K562 (cell line): ENCODE measurements around the gene MGAT5. TPM values are rescaled to one million over a fixed set of nuclear protein-coding genes. Genes with fewer than 3 reads are reported as not detected.

Source experiments
- CBFA2T3 ChIP-seq: fragments of 450-650 bp; IDR thresholded peaks from 2 replicates; pipeline ENCODE4 v1.6.1; 2017
- CHD1 ChIP-seq: fragments of 200-600 bp; sonication (generic); IDR thresholded peaks from one replicate; pipeline ENCODE4 v1.6.1; 2012; ENCODE audit warnings: mild to moderate bottlenecking, moderate library complexity, low read length, inconsistent platforms
- DMBX1 ChIP-seq: fragments of 250-450 bp; sonication (Bioruptor Pico); IDR thresholded peaks from 2 replicates; pipeline ENCODE4 v1.8.0; 2022; ENCODE audit warnings: inconsistent platforms, mild to moderate bottlenecking, moderate library complexity, borderline replicate concordance
- DPF2 ChIP-seq: fragments of 450-650 bp; IDR thresholded peaks from 2 replicates; pipeline ENCODE4 v1.6.1; 2016
- EGR1 ChIP-seq: fragments of 450-650 bp; conservative IDR thresholded peaks from 2 replicates; pipeline ENCODE4 v1.6.1; 2017; ENCODE audit warnings: mild to moderate bottlenecking
- FOXK1 ChIP-seq: sonication (generic); formaldehyde crosslinking; IDR thresholded peaks from 2 replicates; pipeline ENCODE4 v1.8.0; 2022; ENCODE audit warnings: missing genetic modification reagents, mild to moderate bottlenecking, borderline replicate concordance
- IRF2 ChIP-seq: sonication (generic); formaldehyde crosslinking; IDR thresholded peaks from 2 replicates; pipeline ENCODE4 v1.8.1; 2022; ENCODE audit warnings: mild to moderate bottlenecking, missing genetic modification reagents
- MCM2 ChIP-seq: fragments of 450-650 bp; IDR thresholded peaks from 2 replicates; pipeline ENCODE4 v1.6.1; 2017; ENCODE audit warnings: low read depth, mild to moderate bottlenecking
- MEIS2 ChIP-seq: fragments of 450-650 bp; IDR thresholded peaks from 2 replicates; pipeline ENCODE4 v1.6.1; 2014; ENCODE audit warnings: mild to moderate bottlenecking; ENCODE audit not compliant: partially characterized antibody
- RCOR1 ChIP-seq, 2 experiments: IDR thresholded peaks; 2 replicates each; pipeline ENCODE4 v1.6.1; 2012; ENCODE audit warnings: low read depth in 2 of 2, low read length in 2 of 2, borderline replicate concordance in 1 of 2, improper control_type of control experiment in 1 of 2
- SRSF1 ChIP-seq: fragments of 200-400 bp; formaldehyde crosslinking; IDR thresholded peaks from 2 replicates; pipeline ENCODE4 v1.6.1; 2017; ENCODE audit warnings: mild to moderate bottlenecking, low read depth, low read length, moderate library complexity
- TARDBP ChIP-seq: fragments of 450-650 bp; IDR thresholded peaks from 2 replicates; pipeline ENCODE4 v1.6.1; 2016
- ZNF184 ChIP-seq: sonication (generic); formaldehyde crosslinking; IDR thresholded peaks from 2 replicates; pipeline ENCODE4 v1.5.0; 2020; ENCODE audit warnings: missing genetic modification reagents
- ZNF24 ChIP-seq: fragments of 450-650 bp; IDR thresholded peaks from 2 replicates; pipeline ENCODE4 v1.6.1; 2016
- ZNF253 ChIP-seq: fragments of 250-450 bp; sonication (Bioruptor Pico); conservative IDR thresholded peaks from 2 replicates; pipeline ENCODE4 v1.6.1; 2021; ENCODE audit warnings: mild to moderate bottlenecking
- polyA plus RNA-seq, 8 experiments: library from polyadenylated mRNA; depleted of rRNA in 4 of 8; stranded (reverse) in 5 of 8; unstranded in 3 of 8; fragments of >200 nt; fragmentation: Nextera tagmentation in 2 of 8; fragmentation: Illumina TruSeq in 1 of 8; extraction: Ambion mirVana in 2 of 8; extraction: Trizol in 1 of 8; gene quantifications; 2 replicates each; pipeline versions ENCODE4 v1.2.1 to v1.2.3, GENCODE V29; 2011 to 2014; ENCODE audit warnings: inconsistent platforms in 1 of 8, missing spikeins in 1 of 8
- total RNA-seq, 7 experiments: library from RNA; depleted of rRNA in 6 of 7; stranded (reverse); fragments of >200 nt in 6 of 7; fragmentation: Illumina TruSeq in 2 of 7; extraction: Trizol in 2 of 7; gene quantifications; 2 replicates each; pipeline versions ENCODE4 v1.2.1 to v1.2.3, GENCODE V29; 2011 to 2021; ENCODE audit warnings: low replicate concordance in 1 of 7
- TF ChIP-seq, protein P1 (sequence below): fragments of 250-450 bp; sonication (Bioruptor Pico); IDR thresholded peaks from 2 replicates; pipeline ENCODE4 v1.4.0; 2020
- TF ChIP-seq, protein P2 (sequence below): sonication (generic); formaldehyde crosslinking; IDR thresholded peaks from 2 replicates; pipeline ENCODE4 v1.9.0; 2022; ENCODE audit warnings: mild to moderate bottlenecking, missing genetic modification reagents
- TF ChIP-seq, protein P3 (sequence below), 2 experiments: fragments of 450-650 bp; IDR thresholded peaks; 2 replicates each; pipeline ENCODE4 v1.6.1; 2018; ENCODE audit warnings: mild to moderate bottlenecking in 2 of 2, low read depth in 1 of 2; ENCODE audit not compliant: partially characterized antibody in 2 of 2
- TF ChIP-seq, protein P4 (sequence below): sonication (generic); formaldehyde crosslinking; IDR thresholded peaks from 2 replicates; pipeline ENCODE4 v1.8.0; 2022; ENCODE audit warnings: missing genetic modification reagents, mild to moderate bottlenecking, moderate library complexity, borderline replicate concordance

Gene MGAT5
- total and polyA plus RNA-seq, 9 of the 15 experiments (the other 6 are each of a cell fraction or from before 2014, with no cell fraction given) = 1.6 to 18.6 (median 11.1) TPM

DNA sequence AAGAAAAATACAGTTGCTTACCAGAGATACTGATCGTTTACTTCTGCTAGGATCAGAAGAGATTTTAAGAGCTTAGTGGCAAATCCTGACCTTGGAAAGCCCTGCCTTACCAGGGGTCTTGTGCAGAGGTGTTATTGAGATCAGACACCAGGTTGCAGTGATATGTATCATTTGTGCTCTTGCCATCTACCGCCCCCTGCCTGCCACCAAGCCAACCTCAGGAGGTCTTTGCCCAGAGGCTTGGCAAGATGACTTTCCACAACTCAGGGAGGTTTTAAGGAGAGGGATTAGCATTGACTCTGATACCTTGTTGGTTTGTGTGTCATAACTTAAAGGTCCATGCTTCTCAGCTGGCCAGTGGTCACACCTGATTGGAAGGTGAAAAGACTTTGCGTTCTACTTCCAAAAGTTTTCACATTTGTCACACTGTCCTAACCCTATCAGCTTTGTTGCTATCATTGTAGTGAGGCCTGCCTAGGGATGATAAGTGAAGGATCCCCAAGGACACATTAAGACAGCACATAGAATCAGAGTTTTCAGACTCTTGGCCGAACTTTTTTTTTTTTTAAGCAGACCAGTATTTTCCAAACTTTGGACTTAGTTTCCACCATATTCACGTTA lies 46.2 kb upstream of the MGAT5 start (continued):
- TF ChIP-seq, protein P1, sequence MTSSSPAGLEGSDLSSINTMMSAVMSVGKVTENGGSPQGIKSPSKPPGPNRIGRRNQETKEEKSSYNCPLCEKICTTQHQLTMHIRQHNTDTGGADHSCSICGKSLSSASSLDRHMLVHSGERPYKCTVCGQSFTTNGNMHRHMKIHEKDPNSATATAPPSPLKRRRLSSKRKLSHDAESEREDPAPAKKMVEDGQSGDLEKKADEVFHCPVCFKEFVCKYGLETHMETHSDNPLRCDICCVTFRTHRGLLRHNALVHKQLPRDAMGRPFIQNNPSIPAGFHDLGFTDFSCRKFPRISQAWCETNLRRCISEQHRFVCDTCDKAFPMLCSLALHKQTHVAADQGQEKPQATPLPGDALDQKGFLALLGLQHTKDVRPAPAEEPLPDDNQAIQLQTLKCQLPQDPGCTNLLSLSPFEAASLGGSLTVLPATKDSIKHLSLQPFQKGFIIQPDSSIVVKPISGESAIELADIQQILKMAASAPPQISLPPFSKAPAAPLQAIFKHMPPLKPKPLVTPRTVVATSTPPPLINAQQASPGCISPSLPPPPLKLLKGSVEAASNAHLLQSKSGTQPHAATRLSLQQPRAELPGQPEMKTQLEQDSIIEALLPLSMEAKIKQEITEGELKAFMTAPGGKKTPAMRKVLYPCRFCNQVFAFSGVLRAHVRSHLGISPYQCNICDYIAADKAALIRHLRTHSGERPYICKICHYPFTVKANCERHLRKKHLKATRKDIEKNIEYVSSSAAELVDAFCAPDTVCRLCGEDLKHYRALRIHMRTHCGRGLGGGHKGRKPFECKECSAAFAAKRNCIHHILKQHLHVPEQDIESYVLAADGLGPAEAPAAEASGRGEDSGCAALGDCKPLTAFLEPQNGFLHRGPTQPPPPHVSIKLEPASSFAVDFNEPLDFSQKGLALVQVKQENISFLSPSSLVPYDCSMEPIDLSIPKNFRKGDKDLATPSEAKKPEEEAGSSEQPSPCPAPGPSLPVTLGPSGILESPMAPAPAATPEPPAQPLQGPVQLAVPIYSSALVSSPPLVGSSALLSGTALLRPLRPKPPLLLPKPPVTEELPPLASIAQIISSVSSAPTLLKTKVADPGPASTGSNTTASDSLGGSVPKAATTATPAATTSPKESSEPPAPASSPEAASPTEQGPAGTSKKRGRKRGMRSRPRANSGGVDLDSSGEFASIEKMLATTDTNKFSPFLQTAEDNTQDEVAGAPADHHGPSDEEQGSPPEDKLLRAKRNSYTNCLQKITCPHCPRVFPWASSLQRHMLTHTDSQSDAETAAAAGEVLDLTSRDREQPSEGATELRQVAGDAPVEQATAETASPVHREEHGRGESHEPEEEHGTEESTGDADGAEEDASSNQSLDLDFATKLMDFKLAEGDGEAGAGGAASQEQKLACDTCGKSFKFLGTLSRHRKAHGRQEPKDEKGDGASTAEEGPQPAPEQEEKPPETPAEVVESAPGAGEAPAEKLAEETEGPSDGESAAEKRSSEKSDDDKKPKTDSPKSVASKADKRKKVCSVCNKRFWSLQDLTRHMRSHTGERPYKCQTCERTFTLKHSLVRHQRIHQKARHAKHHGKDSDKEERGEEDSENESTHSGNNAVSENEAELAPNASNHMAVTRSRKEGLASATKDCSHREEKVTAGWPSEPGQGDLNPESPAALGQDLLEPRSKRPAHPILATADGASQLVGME = 0 out of 2 replicates have a peak, but pooled peaks have one; percentile 38
- TF ChIP-seq IRF2 (CRISPR knock-in tag) = no peak
- TF ChIP-seq, protein P2, sequence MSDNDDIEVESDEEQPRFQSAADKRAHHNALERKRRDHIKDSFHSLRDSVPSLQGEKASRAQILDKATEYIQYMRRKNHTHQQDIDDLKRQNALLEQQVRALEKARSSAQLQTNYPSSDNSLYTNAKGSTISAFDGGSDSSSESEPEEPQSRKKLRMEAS (CRISPR knock-in tag) = no peak
- TF ChIP-seq EGR1 = no peak
- TF ChIP-seq TARDBP = no peak
- no peak for TF ChIP-seq FOXK1 (CRISPR knock-in tag)
- peak; percentile 64 for TF ChIP-seq CBFA2T3
- TF ChIP-seq ZNF253 (CRISPR knock-in tag) = no peak
- TF ChIP-seq MCM2 = no peak
- TF ChIP-seq, protein P3, sequence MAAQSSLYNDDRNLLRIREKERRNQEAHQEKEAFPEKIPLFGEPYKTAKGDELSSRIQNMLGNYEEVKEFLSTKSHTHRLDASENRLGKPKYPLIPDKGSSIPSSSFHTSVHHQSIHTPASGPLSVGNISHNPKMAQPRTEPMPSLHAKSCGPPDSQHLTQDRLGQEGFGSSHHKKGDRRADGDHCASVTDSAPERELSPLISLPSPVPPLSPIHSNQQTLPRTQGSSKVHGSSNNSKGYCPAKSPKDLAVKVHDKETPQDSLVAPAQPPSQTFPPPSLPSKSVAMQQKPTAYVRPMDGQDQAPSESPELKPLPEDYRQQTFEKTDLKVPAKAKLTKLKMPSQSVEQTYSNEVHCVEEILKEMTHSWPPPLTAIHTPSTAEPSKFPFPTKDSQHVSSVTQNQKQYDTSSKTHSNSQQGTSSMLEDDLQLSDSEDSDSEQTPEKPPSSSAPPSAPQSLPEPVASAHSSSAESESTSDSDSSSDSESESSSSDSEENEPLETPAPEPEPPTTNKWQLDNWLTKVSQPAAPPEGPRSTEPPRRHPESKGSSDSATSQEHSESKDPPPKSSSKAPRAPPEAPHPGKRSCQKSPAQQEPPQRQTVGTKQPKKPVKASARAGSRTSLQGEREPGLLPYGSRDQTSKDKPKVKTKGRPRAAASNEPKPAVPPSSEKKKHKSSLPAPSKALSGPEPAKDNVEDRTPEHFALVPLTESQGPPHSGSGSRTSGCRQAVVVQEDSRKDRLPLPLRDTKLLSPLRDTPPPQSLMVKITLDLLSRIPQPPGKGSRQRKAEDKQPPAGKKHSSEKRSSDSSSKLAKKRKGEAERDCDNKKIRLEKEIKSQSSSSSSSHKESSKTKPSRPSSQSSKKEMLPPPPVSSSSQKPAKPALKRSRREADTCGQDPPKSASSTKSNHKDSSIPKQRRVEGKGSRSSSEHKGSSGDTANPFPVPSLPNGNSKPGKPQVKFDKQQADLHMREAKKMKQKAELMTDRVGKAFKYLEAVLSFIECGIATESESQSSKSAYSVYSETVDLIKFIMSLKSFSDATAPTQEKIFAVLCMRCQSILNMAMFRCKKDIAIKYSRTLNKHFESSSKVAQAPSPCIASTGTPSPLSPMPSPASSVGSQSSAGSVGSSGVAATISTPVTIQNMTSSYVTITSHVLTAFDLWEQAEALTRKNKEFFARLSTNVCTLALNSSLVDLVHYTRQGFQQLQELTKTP (IDR thresholded peaks at IDR 0.05; ENCODE audit: low read depth in 1 of 2, partially characterized antibody in 2 of 2) = no peak
- no peak for TF ChIP-seq SRSF1
- peak in 1 of 2 experiments; percentile 53; a peak in 2 of 4 replicates for TF ChIP-seq RCOR1 (IDR thresholded peaks at IDR 0.05; ENCODE audit: borderline replicate concordance in 1 of 2, low read depth in 2 of 2, low read length in 2 of 2)
- TF ChIP-seq CHD1 = no peak
- TF ChIP-seq, protein P4, sequence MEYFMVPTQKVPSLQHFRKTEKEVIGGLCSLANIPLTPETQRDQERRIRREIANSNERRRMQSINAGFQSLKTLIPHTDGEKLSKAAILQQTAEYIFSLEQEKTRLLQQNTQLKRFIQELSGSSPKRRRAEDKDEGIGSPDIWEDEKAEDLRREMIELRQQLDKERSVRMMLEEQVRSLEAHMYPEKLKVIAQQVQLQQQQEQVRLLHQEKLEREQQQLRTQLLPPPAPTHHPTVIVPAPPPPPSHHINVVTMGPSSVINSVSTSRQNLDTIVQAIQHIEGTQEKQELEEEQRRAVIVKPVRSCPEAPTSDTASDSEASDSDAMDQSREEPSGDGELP (CRISPR knock-in tag) = peak; percentile 21; the same call in 1 of the 2 replicates
- TF ChIP-seq ZNF184 = no peak
- TF ChIP-seq DMBX1 = no peak
- TF ChIP-seq DPF2 = peak; percentile 49; the same call in 1 of the 2 replicates
- 0 out of 2 replicates have a peak, but pooled peaks have one; percentile 22 for TF ChIP-seq ZNF24
- peak; percentile 48 for TF ChIP-seq MEIS2
